Upper lobe of left lung (tissue), 6 donors: ENCODE measurements around the gene FOSL2. TPM values are rescaled to one million over a fixed set of nuclear protein-coding genes. Genes with fewer than 3 reads are reported as not detected.

Source experiments
- ATAC-seq, 2 donors: fragments of 200-7000 bp; cut with Tn5 transposase; one replicate each; pipeline ENCODE4 v1.9.1; 2022; ENCODE audit warnings: mild to moderate bottlenecking in 2 of 2, moderate library complexity in 2 of 2; ENCODE audit not compliant: low FRiP score in 2 of 2
- DNase-seq, 2 donors: peaks; one replicate each; pipeline ENCODE4 v3.0.0-alpha.2; 2019 to 2020
- H3K27ac ChIP-seq, 4 donors: fragments of 200-600 bp; sonication (generic); one replicate each; pipeline ENCODE4 v1.5.1; 2016 to 2019
- H3K27me3 ChIP-seq, 4 donors: fragments of 200-600 bp; sonication (generic); one replicate each; pipeline ENCODE4 v1.5.1; 2017 to 2019
- H3K36me3 ChIP-seq, 4 donors: fragments of 200-600 bp; sonication (generic); one replicate each; pipeline ENCODE4 v1.5.1; 2016 to 2019
- H3K4me1 ChIP-seq, 4 donors: fragments of 200-600 bp; sonication (generic); one replicate each; pipeline ENCODE4 v1.5.1; 2018 to 2019
- H3K4me3 ChIP-seq, 4 donors: fragments of 200-600 bp; sonication (generic); one replicate each; pipeline ENCODE4 v1.5.1; 2017 to 2019; ENCODE audit warnings: mild to moderate bottlenecking in 2 of 4, moderate library complexity in 1 of 4
- H3K9me3 ChIP-seq, 4 donors: fragments of 200-600 bp; sonication (generic); one replicate each; pipeline ENCODE4 v1.5.1; 2018 to 2019
- CTCF ChIP-seq, 6 experiments: fragments of 450-650 bp in 4 of 6; fragments of 200-600 bp in 2 of 6; sonication (generic) in 2 of 6; IDR thresholded peaks; one replicate each; pipeline ENCODE4 v1.5.1; 2016 to 2019; ENCODE audit warnings: antibody characterized with exemption in 6 of 6
- EP300 ChIP-seq, 4 donors: sonication (generic); formaldehyde crosslinking; IDR thresholded peaks; one replicate each; pipeline ENCODE4 v1.5.1; 2017; ENCODE audit warnings: antibody characterized with exemption in 4 of 4, control low read depth in 2 of 4
- POLR2A ChIP-seq, 4 donors: fragments of 450-650 bp; IDR thresholded peaks; one replicate each; pipeline ENCODE4 v1.5.1; 2016 to 2017; ENCODE audit warnings: antibody characterized with exemption in 4 of 4, mild to moderate bottlenecking in 2 of 4
- POLR2AphosphoS5 ChIP-seq, 2 donors: sonication (generic); formaldehyde crosslinking; IDR thresholded peaks; one replicate each; pipeline ENCODE4 v1.5.1; 2017; ENCODE audit warnings: antibody characterized with exemption in 2 of 2
- WGBS, 2 donors: methylation state at CpG; one replicate each; pipeline ENCODE4 v1.1.5; 2017 to 2018; 5-methylcytosine and 5-hydroxymethylcytosine counted together
- total RNA-seq, 6 donors: library from RNA; depleted of rRNA in 4 of 6; stranded (reverse); fragments of >200 nt in 4 of 6; gene quantifications; one replicate each; pipeline versions ENCODE4 v1.1.0 to v1.2.1, GENCODE V29; 2016 to 2021
- donor health status: DM: no; HTN: no; CAD: no; lungs with moderate emphysema.
- donor health status: DM: no; HTN: yes; CAD: no; lungs with severe emphysema.

The FOSL2 gene
- total RNA-seq, 6 donors from 2014 or later = 71.0 to 137 (median 91.0) TPM

- H3K4me1 ChIP-seq = peaks cover 9 to 23% (median 16%) of the 10 kb centered on the region in 4 donors
- ATAC-seq (no peak), DNase-seq (no peak)
- no peak overlapping the region for H3K4me3 ChIP-seq
- TF ChIP-seq EP300 (IDR thresholded peaks at IDR 0.05) (no peak), CTCF (IDR thresholded peaks at IDR 0.05) (no peak), POLR2A (IDR thresholded peaks at IDR 0.05) (no peak), POLR2AphosphoS5 (IDR thresholded peaks at IDR 0.05) (no peak)
- WGBS, 2 donors = 84 to 88% methylated on average over 11 to 12 of the region's 12 CpGs
- no peaks in the 10 kb centered on the region for H3K36me3 ChIP-seq
- H3K9me3 ChIP-seq = no peaks in the 10 kb centered on the region
- no peaks in the 10 kb centered on the region for H3K27me3 ChIP-seq
- no peak overlapping the region for H3K27ac ChIP-seq
Observed at GRCh38 chr2:28381225-28382180, 11.2 kb upstream of the FOSL2 start.

GRCh38 chr2:28382755-28383154 lies 9.9 kb upstream of the FOSL2 start:
- Histone ChIP-seq H3K27me3 (no peaks in the 10 kb centered on the region), H3K9me3 (no peaks in the 10 kb centered on the region), H3K4me1 (peaks cover 9 to 18% (median 13%) of the 10 kb centered on the region in 4 donors), H3K4me3 (no peak overlapping the region), H3K27ac (no peak overlapping the region), H3K36me3 (no peaks in the 10 kb centered on the region)
- DNase-seq (no peak), ATAC-seq (no peak)
- TF ChIP-seq POLR2A (IDR thresholded peaks at IDR 0.05) (no peak), CTCF (IDR thresholded peaks at IDR 0.05) (no peak), EP300 (IDR thresholded peaks at IDR 0.05) (no peak), POLR2AphosphoS5 (IDR thresholded peaks at IDR 0.05) (no peak)
- 78 to 94% methylated on average over 5 to 7 of the region's 7 CpGs for WGBS, 2 donors

GRCh38 chr2:28387082-28387960 lies 5.3 kb upstream of the FOSL2 start:
- Histone ChIP-seq H3K27me3 (no peaks in the 10 kb centered on the region), H3K4me3 (no peak overlapping the region), H3K27ac (no peak overlapping the region), H3K9me3 (no peaks in the 10 kb centered on the region), H3K4me1 (peaks cover 4 to 16% (median 7%) of the 10 kb centered on the region in 4 donors), H3K36me3 (no peaks in the 10 kb centered on the region)
- TF ChIP-seq CTCF (IDR thresholded peaks at IDR 0.05) = no peak
- no peak for TF ChIP-seq EP300 (IDR thresholded peaks at IDR 0.05)
- TF ChIP-seq POLR2AphosphoS5 (IDR thresholded peaks at IDR 0.05) = no peak
- TF ChIP-seq POLR2A (IDR thresholded peaks at IDR 0.05) = no peak
- ATAC-seq (no peak), DNase-seq (no peak)
- 65 to 72% methylated on average over 6 of the region's 6 CpGs for WGBS, 2 donors

- TF ChIP-seq POLR2AphosphoS5 (IDR thresholded peaks at IDR 0.05) (no peak), CTCF (IDR thresholded peaks at IDR 0.05) (no peak), POLR2A (IDR thresholded peaks at IDR 0.05) (no peak), EP300 (IDR thresholded peaks at IDR 0.05) (no peak)
- H3K4me1 ChIP-seq = peaks cover 4 to 16% (median 7%) of the 10 kb centered on the region in 4 donors
- 27 to 36% methylated on average over 10 to 16 of the region's 17 CpGs for WGBS, 2 donors
- peak overlapping the region in 3 of 4 donors; percentile 62 to 86 (median 82) for H3K4me3 ChIP-seq
- H3K27me3 ChIP-seq = no peaks in the 10 kb centered on the region
- DNase-seq (no peak), ATAC-seq (no peak)
- peak overlapping the region; percentile 98 to 100 (median 99) for H3K27ac ChIP-seq
- H3K36me3 ChIP-seq = no peaks in the 10 kb centered on the region
- no peaks in the 10 kb centered on the region for H3K9me3 ChIP-seq
Observed at GRCh38 chr2:28389399-28390240, 3.0 kb upstream of the FOSL2 start.
